CD4-positive, CD25-positive, alpha-beta regulatory T cell (primary cell): ENCODE data around the gene AVEN. TPM values are rescaled to one million over a fixed set of nuclear protein-coding genes. Genes with fewer than 3 reads are reported as not detected.

Experiments used
- ATAC-seq, 2 donors: fragments of 150-1000 bp; cut with Tn5 transposase; one replicate each; pipeline ENCODE4 v1.10.0; 2021; ENCODE audit warnings: low read depth in 2 of 2, moderate number of reproducible peaks in 2 of 2, moderate library complexity in 1 of 2
- DNase-seq, 3 donors: peaks; one replicate each; pipeline versions ENCODE4 v3.0.0 to v3.0.0-alpha.2; 2012 to 2022; ENCODE audit warnings: mixed read lengths in 1 of 3
- H3K27ac ChIP-seq: one replicate; pipeline ENCODE4 v1.7.0; 2013; ENCODE audit warnings: mild to moderate bottlenecking, low read length; ENCODE audit not compliant: insufficient read depth, poor library complexity, severe bottlenecking
- H3K27me3 ChIP-seq: one replicate; pipeline ENCODE4 v1.7.0; 2013; ENCODE audit warnings: low read length; ENCODE audit not compliant: control insufficient read depth, insufficient read depth
- H3K36me3 ChIP-seq: one replicate; pipeline ENCODE4 v1.7.0; 2013; ENCODE audit warnings: mild to moderate bottlenecking, low read length, moderate library complexity; ENCODE audit not compliant: control insufficient read depth, insufficient read depth
- H3K4me1 ChIP-seq: 2 replicates; pipeline ENCODE4 v1.7.0; 2013; ENCODE audit warnings: mild to moderate bottlenecking, low read length; ENCODE audit not compliant: insufficient read depth, control insufficient read depth, poor library complexity, severe bottlenecking
- H3K4me3 ChIP-seq: one replicate; pipeline ENCODE4 v1.7.0; 2013; ENCODE audit warnings: low read depth, mild to moderate bottlenecking, low read length, moderate library complexity
- H3K9me3 ChIP-seq, 2 experiments: 1 replicate in 1 of 2; 2 replicates in 1 of 2; pipeline ENCODE4 v1.7.0; 2013; ENCODE audit warnings: low read length in 2 of 2, mild to moderate bottlenecking in 1 of 2, moderate library complexity in 1 of 2; ENCODE audit not compliant: control insufficient read depth in 2 of 2
- H3K27ac Mint-ChIP-seq, 3 donors: one replicate each; pipeline ENCODE4 v1.8.0; 2020 to 2022; ENCODE audit warnings: mild to moderate bottlenecking in 3 of 3, mixed read lengths in 3 of 3, moderate library complexity in 2 of 3
- H3K27me3 Mint-ChIP-seq: one replicate; pipeline ENCODE4 v1.8.0; 2022; ENCODE audit warnings: mild to moderate bottlenecking, mixed read lengths
- H3K36me3 Mint-ChIP-seq: one replicate; pipeline ENCODE4 v1.8.0; 2020; ENCODE audit warnings: mixed read lengths
- H3K4me1 Mint-ChIP-seq, 4 donors: one replicate each; pipeline ENCODE4 v1.8.0; 2020 to 2022; ENCODE audit warnings: mixed read lengths in 4 of 4, mild to moderate bottlenecking in 1 of 4
- H3K4me3 Mint-ChIP-seq, 4 donors: one replicate each; pipeline ENCODE4 v1.8.0; 2020 to 2022; ENCODE audit warnings: mild to moderate bottlenecking in 4 of 4, mixed read lengths in 4 of 4, moderate library complexity in 3 of 4
- H3K9me3 Mint-ChIP-seq, 7 donors: one replicate each; pipeline ENCODE4 v1.8.0; 2020 to 2022; ENCODE audit warnings: mixed read lengths in 7 of 7, mild to moderate bottlenecking in 3 of 7, moderate library complexity in 2 of 7
- polyA plus RNA-seq, 4 donors: library from polyadenylated mRNA; unstranded; fragments of 300-500 nt; fragmentation: Illumina TruSeq; gene quantifications; one replicate each; pipeline ENCODE4 v1.2.3, GENCODE V29; 2021
- total RNA-seq: library from RNA; stranded (reverse); gene quantifications from one replicate; pipeline ENCODE4 v1.2.3, GENCODE V29; 2022

AVEN gene
- total and polyA plus RNA-seq, 5 donors from 2014 or later, result 4.5 to 11.5 (median 9.5) TPM

GRCh38 chr15:33980159-33980558 is 58.8 kb downstream of the AVEN start:
- H3K9me3 ChIP-seq, result no peaks in the 10 kb centered on the region
- H3K27ac Mint-ChIP-seq, result no peak overlapping the region
- no peak overlapping the region for H3K4me3 Mint-ChIP-seq
- H3K27me3 Mint-ChIP-seq, result no peaks in the 10 kb centered on the region
- no peaks in the 10 kb centered on the region for H3K9me3 Mint-ChIP-seq
- ATAC-seq (no peak), DNase-seq (no peak)
- H3K27me3 ChIP-seq, result no peaks in the 10 kb centered on the region
- H3K36me3 ChIP-seq, result no peaks in the 10 kb centered on the region
- no peaks in the 10 kb centered on the region for H3K4me1 ChIP-seq
- no peaks in the 10 kb centered on the region for H3K36me3 Mint-ChIP-seq
- H3K4me3 ChIP-seq, result no peak overlapping the region
- H3K27ac ChIP-seq, result no peak overlapping the region
- H3K4me1 Mint-ChIP-seq, result peaks cover 0 to 17% (median 5%) of the 10 kb centered on the region in 4 donors

- no peak overlapping the region for H3K4me3 ChIP-seq
- H3K4me3 Mint-ChIP-seq, result no peak overlapping the region
- peaks cover 0 to 17% (median 4%) of the 10 kb centered on the region in 4 donors for H3K4me1 Mint-ChIP-seq
Measured at GRCh38 chr15:33975022-33975565, 63.9 kb downstream of the AVEN start.

GRCh38 chr15:33971811-33972210 is 67.2 kb downstream of the AVEN start:
- ATAC-seq (no peak), DNase-seq (no peak)
- Mint-ChIP-seq H3K27ac (peak overlapping the region in 1 of 3 donors; percentile 15), H3K9me3 (no peaks in the 10 kb centered on the region), H3K27me3 (no peaks in the 10 kb centered on the region), H3K4me1 (peaks cover 0 to 2% (median 0%) of the 10 kb centered on the region in 4 donors), H3K4me3 (no peak overlapping the region), H3K36me3 (no peaks in the 10 kb centered on the region)
- no peak overlapping the region for H3K27ac ChIP-seq
- no peak overlapping the region for H3K4me3 ChIP-seq
- H3K4me1 ChIP-seq, result no peaks in the 10 kb centered on the region
- no peaks in the 10 kb centered on the region for H3K36me3 ChIP-seq
- no peaks in the 10 kb centered on the region for H3K27me3 ChIP-seq
- no peaks in the 10 kb centered on the region for H3K9me3 ChIP-seq

More at GRCh38 chr15:33975022-33975565, 63.9 kb downstream of the AVEN start:
- H3K27me3 Mint-ChIP-seq, result no peaks in the 10 kb centered on the region
- no peak for ATAC-seq
- H3K9me3 ChIP-seq, result no peaks in the 10 kb centered on the region
- H3K9me3 Mint-ChIP-seq, result no peaks in the 10 kb centered on the region
- no peaks in the 10 kb centered on the region for H3K36me3 Mint-ChIP-seq
- DNase-seq, result no peak
- no peaks in the 10 kb centered on the region for H3K4me1 ChIP-seq
- H3K36me3 ChIP-seq, result no peaks in the 10 kb centered on the region
- no peaks in the 10 kb centered on the region for H3K27me3 ChIP-seq
- no peak overlapping the region for H3K27ac Mint-ChIP-seq
- H3K27ac ChIP-seq, result no peak overlapping the region

GRCh38 chr15:33968821-33969220 is 70.2 kb downstream of the AVEN start:
- no peaks in the 10 kb centered on the region for H3K36me3 Mint-ChIP-seq
- peaks cover 0 to 2% (median 0%) of the 10 kb centered on the region in 4 donors for H3K4me1 Mint-ChIP-seq
- Histone ChIP-seq H3K4me1 (no peaks in the 10 kb centered on the region), H3K9me3 (no peaks in the 10 kb centered on the region), H3K36me3 (no peaks in the 10 kb centered on the region), H3K4me3 (no peak overlapping the region), H3K27me3 (no peaks in the 10 kb centered on the region), H3K27ac (no peak overlapping the region)
- H3K27me3 Mint-ChIP-seq, result no peaks in the 10 kb centered on the region
- no peak for ATAC-seq
- H3K9me3 Mint-ChIP-seq, result no peaks in the 10 kb centered on the region
- no peak overlapping the region for H3K4me3 Mint-ChIP-seq
- H3K27ac Mint-ChIP-seq, result no peak overlapping the region
- no peak for DNase-seq

GRCh38 chr15:33968224-33968623 is 70.8 kb downstream of the AVEN start, which contains the start of gene CHRM5:
Gene CHRM5 (plus strand): TSS chr15:33968497. CDS start chr15:34062718, 94,221 bp downstream.
- DNase-seq, result no peak
- Histone ChIP-seq H3K27ac (no peak within 1 kb of the TSS), H3K27me3 (no peaks in the 10 kb centered on the region), H3K9me3 (no peaks in the 10 kb centered on the region), H3K4me1 (no peaks in the 10 kb centered on the region), H3K4me3 (no peak within 1 kb of the TSS), H3K36me3 (no peaks in the 10 kb centered on the region)
- Mint-ChIP-seq H3K27me3 (no peaks in the 10 kb centered on the region), H3K4me1 (peaks cover 0 to 2% (median 0%) of the 10 kb centered on the region in 4 donors), H3K36me3 (no peaks in the 10 kb centered on the region), H3K9me3 (no peaks in the 10 kb centered on the region), H3K27ac (no peak within 1 kb of the TSS), H3K4me3 (no peak within 1 kb of the TSS)
- ATAC-seq, result no peak

GRCh38 chr15:33964665-33965040 is 74.4 kb downstream of the AVEN start:
- Histone ChIP-seq H3K4me3 (no peak overlapping the region), H3K27me3 (no peaks in the 10 kb centered on the region), H3K36me3 (no peaks in the 10 kb centered on the region), H3K27ac (no peak overlapping the region), H3K4me1 (no peaks in the 10 kb centered on the region), H3K9me3 (no peaks in the 10 kb centered on the region)
- DNase-seq (no peak), ATAC-seq (no peak)
- Mint-ChIP-seq H3K27me3 (no peaks in the 10 kb centered on the region), H3K27ac (no peak overlapping the region), H3K4me1 (no peaks in the 10 kb centered on the region), H3K36me3 (no peaks in the 10 kb centered on the region), H3K9me3 (no peaks in the 10 kb centered on the region), H3K4me3 (no peak overlapping the region)

GRCh38 chr15:33963831-33964664 is 75.0 kb downstream of the AVEN start:
- no peak overlapping the region for H3K27ac ChIP-seq
- Mint-ChIP-seq H3K36me3 (no peaks in the 10 kb centered on the region), H3K4me1 (no peaks in the 10 kb centered on the region), H3K9me3 (no peaks in the 10 kb centered on the region), H3K4me3 (no peak overlapping the region), H3K27ac (no peak overlapping the region), H3K27me3 (no peaks in the 10 kb centered on the region)
- no peaks in the 10 kb centered on the region for H3K36me3 ChIP-seq
- DNase-seq, result peak in 1 of 3 donors; percentile 50
- no peak overlapping the region for H3K4me3 ChIP-seq
- H3K9me3 ChIP-seq, result no peaks in the 10 kb centered on the region
- no peak for ATAC-seq
- no peaks in the 10 kb centered on the region for H3K27me3 ChIP-seq
- no peaks in the 10 kb centered on the region for H3K4me1 ChIP-seq

- Histone ChIP-seq H3K9me3 (no peaks in the 10 kb centered on the region), H3K4me3 (no peak overlapping the region), H3K36me3 (no peaks in the 10 kb centered on the region), H3K27me3 (no peaks in the 10 kb centered on the region), H3K27ac (no peak overlapping the region), H3K4me1 (no peaks in the 10 kb centered on the region)
- no peak overlapping the region for H3K4me3 Mint-ChIP-seq
- no peaks in the 10 kb centered on the region for H3K27me3 Mint-ChIP-seq
- H3K4me1 Mint-ChIP-seq, result peaks cover 0 to 7% (median 0%) of the 10 kb centered on the region in 4 donors
- ATAC-seq (no peak), DNase-seq (no peak)
- peaks cover 5% of the 10 kb centered on the region for H3K36me3 Mint-ChIP-seq
- no peak overlapping the region for H3K27ac Mint-ChIP-seq
- H3K9me3 Mint-ChIP-seq, result peaks cover 0 to 2% (median 0%) of the 10 kb centered on the region in 7 donors
Measured at GRCh38 chr15:33960549-33960935, 78.5 kb downstream of the AVEN start.
